CD4-positive, alpha-beta memory T cell (primary cell): ENCODE measurements around the gene CTTNBP2. TPM values are rescaled to one million over a fixed set of nuclear protein-coding genes. Genes with fewer than 3 reads are reported as not detected.

Experiments
- CTCF ChIA-PET: fragments of 350-600 bp; sonication (Branson Sonifier 250); formaldehyde crosslinking; loops from one replicate; lab custom pipeline; 2021; ENCODE audit warnings: inconsistent platforms; ENCODE audit not compliant: partially characterized antibody; lab: Charles Lee
- POLR2A ChIA-PET: fragments of 350-600 bp; sonication (Branson Sonifier 250); formaldehyde crosslinking; loops from one replicate; lab custom pipeline; 2021; ENCODE audit not compliant: partially characterized antibody; lab: Charles Lee
- DNase-seq, 5 donors: peaks; one replicate each; pipeline versions ENCODE4 v3.0.0 to v3.0.0-alpha.2; 2020 to 2022; ENCODE audit warnings: mixed read lengths in 1 of 5
- H3K27ac ChIP-seq: one replicate; pipeline ENCODE4 v1.7.0; 2013; ENCODE audit warnings: low read depth, low read length
- H3K27me3 ChIP-seq: 2 replicates; pipeline ENCODE4 v1.7.0; 2013; ENCODE audit warnings: mild to moderate bottlenecking, low read length, moderate library complexity; ENCODE audit not compliant: insufficient read depth
- H3K36me3 ChIP-seq: 2 replicates; pipeline ENCODE4 v1.7.0; 2013; ENCODE audit warnings: mild to moderate bottlenecking, low read length, moderate library complexity; ENCODE audit not compliant: insufficient read depth
- H3K4me1 ChIP-seq: 2 replicates; pipeline ENCODE4 v1.7.0; 2013; ENCODE audit warnings: mild to moderate bottlenecking, low read length, moderate library complexity; ENCODE audit not compliant: insufficient read depth
- H3K4me3 ChIP-seq, 2 donors: one replicate each; pipeline ENCODE4 v1.7.0; 2013; ENCODE audit warnings: low read length in 2 of 2, mild to moderate bottlenecking in 1 of 2
- H3K9me3 ChIP-seq, 2 donors: one replicate each; pipeline ENCODE4 v1.7.0; 2013; ENCODE audit warnings: low read length in 2 of 2, control low read depth in 1 of 2; ENCODE audit not compliant: control insufficient read depth in 1 of 2
- H3K27ac Mint-ChIP-seq, 7 donors: one replicate each; pipeline ENCODE4 v1.8.0; 2020 to 2021; ENCODE audit warnings: mixed read lengths in 7 of 7, mild to moderate bottlenecking in 6 of 7, inconsistent platforms in 3 of 7, moderate library complexity in 3 of 7
- H3K27me3 Mint-ChIP-seq, 2 donors: one replicate each; pipeline ENCODE4 v1.8.0; 2020 to 2021; ENCODE audit warnings: mixed read lengths in 2 of 2
- H3K36me3 Mint-ChIP-seq, 2 donors: one replicate each; pipeline ENCODE4 v1.8.0; 2020 to 2021; ENCODE audit warnings: mixed read lengths in 2 of 2, inconsistent platforms in 1 of 2, mild to moderate bottlenecking in 1 of 2
- H3K4me1 Mint-ChIP-seq, 4 donors: one replicate each; pipeline ENCODE4 v1.8.0; 2020 to 2021; ENCODE audit warnings: mixed read lengths in 4 of 4, mild to moderate bottlenecking in 1 of 4
- H3K4me3 Mint-ChIP-seq, 8 donors: one replicate each; pipeline ENCODE4 v1.8.0; 2020 to 2021; ENCODE audit warnings: mixed read lengths in 8 of 8, mild to moderate bottlenecking in 7 of 8, moderate library complexity in 6 of 8, inconsistent platforms in 3 of 8
- H3K9me3 Mint-ChIP-seq, 8 donors: one replicate each; pipeline ENCODE4 v1.8.0; 2020 to 2021; ENCODE audit warnings: mixed read lengths in 8 of 8, mild to moderate bottlenecking in 5 of 8, inconsistent platforms in 3 of 8, moderate library complexity in 1 of 8
- intact Hi-C: fragments of 100-400 bp; cut with micrococcal nuclease; formaldehyde crosslinking; loops from one replicate; pipeline ENCODE4 v1.15.1; 2023
- polyA plus RNA-seq, 2 donors: library from polyadenylated mRNA; unstranded; fragments of 300-500 nt; fragmentation: Illumina TruSeq; gene quantifications; one replicate each; pipeline ENCODE4 v1.2.3, GENCODE V29; 2021
- total RNA-seq, 2 experiments: library from RNA; stranded (reverse); gene quantifications; one replicate each; pipeline ENCODE4 v1.2.3, GENCODE V29; 2021

CTTNBP2 gene, protein sequence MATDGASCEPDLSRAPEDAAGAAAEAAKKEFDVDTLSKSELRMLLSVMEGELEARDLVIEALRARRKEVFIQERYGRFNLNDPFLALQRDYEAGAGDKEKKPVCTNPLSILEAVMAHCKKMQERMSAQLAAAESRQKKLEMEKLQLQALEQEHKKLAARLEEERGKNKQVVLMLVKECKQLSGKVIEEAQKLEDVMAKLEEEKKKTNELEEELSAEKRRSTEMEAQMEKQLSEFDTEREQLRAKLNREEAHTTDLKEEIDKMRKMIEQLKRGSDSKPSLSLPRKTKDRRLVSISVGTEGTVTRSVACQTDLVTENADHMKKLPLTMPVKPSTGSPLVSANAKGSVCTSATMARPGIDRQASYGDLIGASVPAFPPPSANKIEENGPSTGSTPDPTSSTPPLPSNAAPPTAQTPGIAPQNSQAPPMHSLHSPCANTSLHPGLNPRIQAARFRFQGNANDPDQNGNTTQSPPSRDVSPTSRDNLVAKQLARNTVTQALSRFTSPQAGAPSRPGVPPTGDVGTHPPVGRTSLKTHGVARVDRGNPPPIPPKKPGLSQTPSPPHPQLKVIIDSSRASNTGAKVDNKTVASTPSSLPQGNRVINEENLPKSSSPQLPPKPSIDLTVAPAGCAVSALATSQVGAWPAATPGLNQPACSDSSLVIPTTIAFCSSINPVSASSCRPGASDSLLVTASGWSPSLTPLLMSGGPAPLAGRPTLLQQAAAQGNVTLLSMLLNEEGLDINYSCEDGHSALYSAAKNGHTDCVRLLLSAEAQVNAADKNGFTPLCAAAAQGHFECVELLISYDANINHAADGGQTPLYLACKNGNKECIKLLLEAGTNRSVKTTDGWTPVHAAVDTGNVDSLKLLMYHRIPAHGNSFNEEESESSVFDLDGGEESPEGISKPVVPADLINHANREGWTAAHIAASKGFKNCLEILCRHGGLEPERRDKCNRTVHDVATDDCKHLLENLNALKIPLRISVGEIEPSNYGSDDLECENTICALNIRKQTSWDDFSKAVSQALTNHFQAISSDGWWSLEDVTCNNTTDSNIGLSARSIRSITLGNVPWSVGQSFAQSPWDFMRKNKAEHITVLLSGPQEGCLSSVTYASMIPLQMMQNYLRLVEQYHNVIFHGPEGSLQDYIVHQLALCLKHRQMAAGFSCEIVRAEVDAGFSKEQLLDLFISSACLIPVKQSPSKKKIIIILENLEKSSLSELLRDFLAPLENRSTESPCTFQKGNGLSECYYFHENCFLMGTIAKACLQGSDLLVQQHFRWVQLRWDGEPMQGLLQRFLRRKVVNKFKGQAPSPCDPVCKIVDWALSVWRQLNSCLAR (N-terminal part only)
- not detected for total RNA-seq
- not detected for polyA plus RNA-seq

DNA sequence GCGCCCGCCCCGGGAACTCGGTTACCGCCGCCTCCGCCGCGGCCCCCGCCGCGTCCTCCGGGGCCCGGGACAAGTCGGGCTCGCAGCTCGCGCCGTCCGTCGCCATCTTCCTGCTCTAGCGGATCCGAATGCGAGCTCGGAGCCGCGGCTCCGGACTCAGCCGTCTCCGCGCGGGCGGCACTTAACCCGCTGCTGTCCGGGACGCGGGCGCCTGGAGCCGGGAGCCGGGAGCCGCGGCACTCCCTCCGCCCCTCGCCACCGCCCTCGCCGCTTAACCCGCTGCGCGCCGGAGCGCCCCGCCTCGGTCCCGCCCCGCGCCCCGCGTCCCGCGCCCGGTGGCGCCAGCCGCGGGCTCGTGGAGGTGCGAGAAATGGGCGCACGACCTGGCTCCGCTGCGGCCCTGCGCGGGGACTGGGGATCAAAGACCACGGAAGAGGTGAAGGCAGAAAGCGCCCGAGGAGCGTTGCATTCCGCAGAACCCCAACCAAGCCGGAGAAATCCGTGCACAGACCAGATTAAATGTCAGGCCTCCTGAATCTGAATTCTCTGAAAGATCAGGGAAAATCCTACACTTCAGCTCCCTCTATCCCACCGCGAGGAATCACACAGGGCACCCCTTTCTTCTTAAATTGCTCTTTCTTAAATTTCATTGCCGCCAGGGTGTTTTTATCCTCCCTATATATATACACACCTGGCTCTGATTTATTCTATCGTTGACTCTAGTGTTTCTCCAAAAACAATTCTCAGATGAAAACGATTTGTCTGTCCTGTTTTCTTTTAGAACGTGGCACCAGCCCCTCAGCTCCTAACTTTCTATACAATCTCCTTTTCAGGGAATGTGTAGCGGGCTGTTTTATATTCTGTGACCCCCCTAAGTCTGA, at the start of gene CTTNBP2:
TSS of gene CTTNBP2 (minus strand) at position 132 of the 881 bp plus-strand sequence. CDS start at position 106, 26 bp downstream.
- no peak within 1 kb of the TSS for H3K27ac ChIP-seq
- intact Hi-C loops, result no loop called here
- no peaks in the 10 kb centered on the region for H3K36me3 ChIP-seq
- peaks cover 5% of the 10 kb centered on the region for H3K27me3 ChIP-seq
- Mint-ChIP-seq H3K4me1 (peaks cover 8 to 20% (median 14%) of the 10 kb centered on the region in 4 donors), H3K4me3 (peak within 1 kb of the TSS in 7 of 8 donors; percentile 9 to 76 (median 58)), H3K27ac (no peak within 1 kb of the TSS), H3K36me3 (peaks cover 1 to 7% of the 10 kb centered on the region in 2 donors), H3K27me3 (peaks cover 24 to 35% of the 10 kb centered on the region in 2 donors), H3K9me3 (peaks cover 0 to 8% (median 2%) of the 10 kb centered on the region in 8 donors)
- H3K9me3 ChIP-seq, result no peaks in the 10 kb centered on the region
- DNase-seq, result no peak
- no peaks in the 10 kb centered on the region for H3K4me1 ChIP-seq
- ChIA-PET POLR2A (no interaction called here), CTCF (no interaction called here)
- H3K4me3 ChIP-seq, result no peak within 1 kb of the TSS

DNA sequence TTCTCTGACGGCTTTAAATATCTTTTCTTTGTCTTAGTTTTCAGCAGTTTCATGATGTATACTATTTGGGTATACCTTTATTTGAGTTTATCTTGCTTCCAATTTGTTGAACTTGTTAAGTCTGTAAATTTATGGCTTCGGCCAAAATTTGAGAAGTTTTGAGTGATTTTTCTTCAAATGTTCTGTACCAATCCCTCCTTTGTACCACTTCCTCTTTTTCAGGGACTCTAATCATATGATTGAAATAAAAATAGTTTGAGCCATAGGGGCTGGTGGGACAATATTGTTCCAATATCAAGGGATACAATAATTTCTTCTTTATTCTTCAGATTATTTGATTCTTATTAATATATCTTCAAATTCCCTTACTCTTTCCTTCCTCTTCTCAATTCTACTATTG, 43.1 kb upstream of the CTTNBP2 start:
- Mint-ChIP-seq H3K9me3 (peaks cover 0 to 9% (median 4%) of the 10 kb centered on the region in 8 donors), H3K36me3 (no peaks in the 10 kb centered on the region), H3K4me3 (no peak overlapping the region), H3K4me1 (no peaks in the 10 kb centered on the region), H3K27me3 (peaks cover 0 to 3% of the 10 kb centered on the region in 2 donors), H3K27ac (no peak overlapping the region)
- Histone ChIP-seq H3K27ac (no peak overlapping the region), H3K9me3 (no peaks in the 10 kb centered on the region), H3K4me3 (no peak overlapping the region), H3K27me3 (no peaks in the 10 kb centered on the region), H3K4me1 (no peaks in the 10 kb centered on the region), H3K36me3 (no peaks in the 10 kb centered on the region)
- ChIA-PET POLR2A (no interaction called here), CTCF (no interaction called here)
- no peak for DNase-seq
- intact Hi-C loops, result no loop called here

DNA sequence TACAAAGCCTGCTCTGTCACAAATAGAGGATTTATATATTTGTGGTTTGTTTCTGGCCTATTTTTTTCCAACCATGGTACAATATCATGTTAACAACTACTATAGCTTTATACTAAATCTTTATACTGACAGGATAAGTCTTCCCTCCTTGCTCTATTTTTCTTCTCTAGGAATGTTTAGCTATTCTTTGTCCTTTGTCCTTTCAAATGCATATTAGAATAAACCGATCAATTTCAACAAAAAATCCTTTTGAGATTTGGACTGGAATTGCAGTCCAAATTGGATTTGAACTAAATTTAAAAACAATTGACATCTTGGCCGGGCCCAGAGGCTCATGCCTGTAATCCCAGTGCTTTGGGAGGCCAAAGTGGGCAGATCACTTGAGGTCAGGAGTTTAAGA, 39.2 kb upstream of the CTTNBP2 start:
- Histone ChIP-seq H3K27me3 (no peaks in the 10 kb centered on the region), H3K9me3 (no peaks in the 10 kb centered on the region), H3K27ac (no peak overlapping the region), H3K4me1 (no peaks in the 10 kb centered on the region), H3K36me3 (no peaks in the 10 kb centered on the region), H3K4me3 (no peak overlapping the region)
- no peaks in the 10 kb centered on the region for H3K36me3 Mint-ChIP-seq
- intact Hi-C loops, result no loop called here
- ChIA-PET POLR2A (no interaction called here), CTCF (no interaction called here)
- peaks cover 0 to 4% (median 3%) of the 10 kb centered on the region in 8 donors for H3K9me3 Mint-ChIP-seq
- DNase-seq, result no peak
- H3K4me3 Mint-ChIP-seq, result no peak overlapping the region
- no peaks in the 10 kb centered on the region for H3K4me1 Mint-ChIP-seq
- peaks cover 0 to 5% of the 10 kb centered on the region in 2 donors for H3K27me3 Mint-ChIP-seq
- no peak overlapping the region for H3K27ac Mint-ChIP-seq

DNA sequence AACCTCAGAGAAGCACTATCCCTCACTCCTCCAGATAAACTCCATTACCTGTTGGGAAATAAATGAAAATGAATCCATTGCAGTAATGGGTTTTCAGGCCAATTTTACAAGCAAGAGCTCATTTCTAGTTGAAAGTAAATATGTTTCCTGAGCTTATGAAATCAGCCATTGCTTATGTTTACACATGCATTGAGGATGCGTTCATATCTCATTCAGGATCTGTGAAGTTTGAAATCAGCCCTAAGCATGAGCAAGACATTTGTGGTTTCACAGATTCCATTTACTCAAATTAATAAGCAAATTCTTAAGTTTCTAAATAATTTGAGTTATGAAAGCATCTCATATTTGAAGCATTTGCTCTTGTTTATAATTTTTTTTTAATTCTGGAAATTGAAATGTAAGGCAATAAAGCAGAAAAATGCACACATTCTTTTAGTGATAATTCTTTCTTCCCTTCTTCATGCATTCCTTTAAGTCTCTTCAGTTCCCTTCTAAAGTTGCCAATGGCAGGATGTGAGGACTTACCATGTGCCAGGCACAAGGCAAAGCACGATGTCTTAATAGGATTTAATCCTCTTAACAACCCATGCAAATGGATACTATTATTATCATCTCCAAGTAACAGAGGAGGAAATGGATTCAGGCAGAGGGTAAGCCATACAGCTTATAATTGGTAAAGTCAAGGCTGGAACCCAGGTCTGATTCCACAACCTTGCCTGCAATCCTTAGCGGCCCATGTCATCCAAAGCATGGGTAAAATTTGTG, 35.0 kb upstream of the CTTNBP2 start:
- CTCF ChIA-PET, result no interaction called here
- no peaks in the 10 kb centered on the region for H3K36me3 Mint-ChIP-seq

DNA sequence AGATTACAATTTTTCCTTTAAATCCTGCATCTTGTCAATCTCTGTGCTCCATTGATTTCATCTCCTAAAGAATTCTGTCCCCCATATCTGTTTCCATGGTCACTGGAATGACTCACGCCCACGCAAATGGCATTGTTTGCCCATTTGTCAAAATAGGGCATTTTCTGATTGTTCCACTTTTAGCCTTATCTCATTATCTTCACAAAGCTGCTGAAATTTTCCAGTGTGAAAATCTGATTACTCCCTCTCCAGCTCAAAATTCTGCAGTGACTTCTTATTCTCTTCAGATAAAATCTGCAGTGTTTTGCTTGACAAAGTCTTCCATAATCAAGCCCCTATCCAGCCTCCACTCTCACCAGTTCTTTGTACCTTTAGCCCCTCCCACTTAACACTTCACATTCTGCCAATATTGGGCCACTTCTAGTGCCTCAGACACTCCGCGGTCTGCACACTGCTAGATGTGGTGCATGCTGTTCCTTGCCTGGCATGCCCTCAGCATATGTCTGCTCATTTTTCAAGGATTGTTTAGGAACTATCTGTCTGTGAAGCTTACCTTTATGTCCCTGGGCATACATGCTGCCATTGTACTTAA, 33.9 kb upstream of the CTTNBP2 start:
- ChIA-PET CTCF (no interaction called here), POLR2A (no interaction called here)
- Histone ChIP-seq H3K36me3 (no peaks in the 10 kb centered on the region), H3K9me3 (no peaks in the 10 kb centered on the region), H3K27me3 (no peaks in the 10 kb centered on the region), H3K4me1 (no peaks in the 10 kb centered on the region), H3K4me3 (no peak overlapping the region), H3K27ac (no peak overlapping the region)
- Mint-ChIP-seq H3K4me1 (no peaks in the 10 kb centered on the region), H3K27me3 (peaks cover 0 to 3% of the 10 kb centered on the region in 2 donors), H3K36me3 (no peaks in the 10 kb centered on the region), H3K4me3 (no peak overlapping the region), H3K27ac (no peak overlapping the region), H3K9me3 (peaks cover 0 to 2% (median 0%) of the 10 kb centered on the region in 8 donors)
- no peak for DNase-seq
- intact Hi-C loops, result no loop called here

More for the DNA sequence above, 35.0 kb upstream of the CTTNBP2 start:
- Mint-ChIP-seq H3K4me1 (no peaks in the 10 kb centered on the region), H3K27ac (no peak overlapping the region), H3K4me3 (no peak overlapping the region), H3K27me3 (peaks cover 0 to 3% of the 10 kb centered on the region in 2 donors), H3K9me3 (peaks cover 0 to 2% (median 0%) of the 10 kb centered on the region in 8 donors)
- Histone ChIP-seq H3K27me3 (no peaks in the 10 kb centered on the region), H3K4me3 (no peak overlapping the region), H3K36me3 (no peaks in the 10 kb centered on the region), H3K4me1 (no peaks in the 10 kb centered on the region), H3K9me3 (no peaks in the 10 kb centered on the region), H3K27ac (no peak overlapping the region)
- POLR2A ChIA-PET, result no interaction called here
- intact Hi-C loops, result no loop called here
- DNase-seq, result no peak
